ENCODE measurements around the gene IDNK.
A peak's percentile ranks its signal among the peaks of the same experiment; 100 is the strongest.

- TF ChIP-seq RAD21 (IDR thresholded peaks at IDR 0.05; ENCODE audit: insufficient read depth, low read depth, low read length): no peak
- no peak for TF ChIP-seq CTCF (IDR thresholded peaks at IDR 0.05 in 2 of 3, conservative IDR thresholded peaks at IDR 0.05 in 1 of 3; ENCODE audit: control insufficient read depth in 2 of 3, extremely low read depth in 1 of 3, insufficient read depth in 1 of 3, low read depth in 3 of 3, low read length in 3 of 3)
- no peak for TF ChIP-seq TCF7 (IDR thresholded peaks at IDR 0.05; ENCODE audit: borderline replicate concordance)
- 0 out of 2 replicates have a peak, but pooled peaks have one; percentile 8 for TF ChIP-seq SMC3 (IDR thresholded peaks at IDR 0.05; ENCODE audit: borderline replicate concordance, low read length)
- TF ChIP-seq SPI1 (IDR thresholded peaks at IDR 0.05; ENCODE audit: borderline replicate concordance, insufficient read depth, low read depth, low read length): no peak
- TF ChIP-seq HDAC2 (IDR thresholded peaks at IDR 0.05): no peak
- TF ChIP-seq POLR2AphosphoS5 (IDR thresholded peaks at IDR 0.05; ENCODE audit: low read length): peak; percentile 79
These were observed at the start of gene IDNK for GRCh38 chr9:83622939-83623678.
